ENCODE measurements around the gene CACNA1C.

CACNA1C gene

GRCh38 chr12:2265461-2266167 is 212.8 kb downstream of the CACNA1C start:
- no peak for TF ChIP-seq CTCF (IDR thresholded peaks at IDR 0.05; ENCODE audit: low read depth, low read length)
- no peak overlapping the region for H3K4me3 ChIP-seq (replicated peaks in 1 of 2; ENCODE audit: low read depth in 2 of 2, low read length in 2 of 2)
- DNase-seq (ENCODE audit: low read depth in 2 of 2) = peak; percentile 69 to 86

- DNase-seq (ENCODE audit: low read depth in 2 of 2) = no peak
- no peak for TF ChIP-seq CTCF (IDR thresholded peaks at IDR 0.05; ENCODE audit: low read depth, low read length)
- no peak overlapping the region for H3K4me3 ChIP-seq (replicated peaks in 1 of 2; ENCODE audit: low read depth in 2 of 2, low read length in 2 of 2)
Measured at GRCh38 chr12:2266666-2267620, 214.2 kb downstream of the CACNA1C start.

GRCh38 chr12:2267703-2268470 is 215.1 kb downstream of the CACNA1C start:
- no peak overlapping the region for H3K4me3 ChIP-seq (replicated peaks in 1 of 2; ENCODE audit: low read depth in 2 of 2, low read length in 2 of 2)
- DNase-seq (ENCODE audit: low read depth in 2 of 2) = peak; percentile 37 to 64
- no peak for TF ChIP-seq CTCF (IDR thresholded peaks at IDR 0.05; ENCODE audit: low read depth, low read length)

DNA sequence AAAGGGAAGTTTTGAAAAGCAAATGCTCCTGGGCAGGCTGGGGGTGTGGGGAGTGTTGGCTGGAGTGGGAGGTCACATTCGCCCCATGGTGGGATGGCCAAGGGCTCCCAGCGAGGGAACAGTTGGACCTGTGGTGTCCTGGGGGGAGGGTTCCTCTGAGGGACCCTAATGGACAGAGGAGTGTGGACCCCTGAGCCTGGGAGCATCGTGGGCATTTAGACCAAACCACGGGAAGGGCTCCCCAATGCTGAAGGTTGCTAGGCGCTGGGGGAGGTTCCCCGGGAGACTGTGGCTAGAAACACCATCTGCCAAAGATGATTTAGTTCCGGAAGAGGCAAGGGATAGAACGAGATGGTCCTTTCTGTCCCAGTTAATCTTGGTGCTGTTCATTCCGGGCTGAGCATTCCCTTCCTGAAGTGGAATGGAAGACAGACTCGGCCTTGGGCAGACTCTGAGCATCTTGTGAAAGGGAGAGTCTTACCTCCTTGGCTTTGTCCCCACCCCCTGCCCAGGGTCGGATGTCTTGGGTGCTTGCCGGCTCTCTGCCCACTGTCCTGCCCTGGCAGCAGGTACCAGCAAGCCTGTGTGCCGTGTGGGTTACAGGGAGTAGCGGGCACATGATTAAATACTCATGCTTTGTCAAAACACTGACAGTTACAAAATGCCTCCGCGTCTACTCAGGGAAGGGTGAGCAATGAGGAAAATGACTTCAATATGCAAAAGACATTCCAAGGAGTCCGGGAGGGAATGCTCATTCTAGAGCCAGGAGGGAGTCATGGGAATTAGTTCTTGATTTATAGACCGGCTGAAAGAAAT is 215.9 kb downstream of the CACNA1C start:
- no peak for TF ChIP-seq CTCF (IDR thresholded peaks at IDR 0.05; ENCODE audit: low read depth, low read length)
- H3K4me3 ChIP-seq (replicated peaks in 1 of 2; ENCODE audit: low read depth in 2 of 2, low read length in 2 of 2) = no peak overlapping the region
- DNase-seq (ENCODE audit: low read depth in 2 of 2) = peak; percentile 79 to 90

GRCh38 chr12:2270846-2271245 is 218.1 kb downstream of the CACNA1C start:
- H3K4me3 ChIP-seq (replicated peaks in 1 of 2; ENCODE audit: low read depth in 2 of 2, low read length in 2 of 2) = no peak overlapping the region
- TF ChIP-seq CTCF (IDR thresholded peaks at IDR 0.05; ENCODE audit: low read depth, low read length) = no peak
- DNase-seq (ENCODE audit: low read depth in 2 of 2) = no peak

- no peak overlapping the region for H3K4me3 ChIP-seq (replicated peaks in 1 of 2; ENCODE audit: low read depth in 2 of 2, low read length in 2 of 2)
- no peak for TF ChIP-seq CTCF (IDR thresholded peaks at IDR 0.05; ENCODE audit: low read depth, low read length)
- DNase-seq (ENCODE audit: low read depth in 2 of 2) = no peak
Measured at GRCh38 chr12:2271961-2272360, 219.2 kb downstream of the CACNA1C start.
